ENCODE measurements around the gene MYO15A. TPM values are rescaled to one million over a fixed set of nuclear protein-coding genes. Genes with fewer than 3 reads are reported as not detected.

Gene MYO15A
- total and polyA plus RNA-seq, 2 donors (not counting 1 experiment from before 2014, with no cell fraction given) = 2.5 to 3.1 TPM

DNA sequence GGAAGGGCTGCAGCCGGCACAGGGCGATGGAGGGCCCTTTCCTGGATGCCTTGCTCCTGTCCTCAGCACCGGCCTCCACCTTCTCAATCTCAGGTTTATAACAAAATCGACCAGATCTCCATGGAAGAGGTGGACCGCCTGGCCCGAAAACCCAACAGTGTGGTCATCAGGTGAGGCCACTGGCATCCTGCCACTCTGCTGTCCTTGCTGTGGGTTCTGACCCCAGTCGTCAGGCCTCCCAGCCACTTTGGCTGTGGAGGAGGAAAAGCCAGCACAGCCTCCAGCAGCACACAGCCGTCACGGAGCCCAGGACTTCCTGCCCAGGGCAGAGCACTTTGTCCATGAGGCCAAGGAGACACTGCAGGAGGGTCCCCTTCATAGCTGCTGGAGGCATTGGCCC lies 6.7 kb upstream of the MYO15A start:
- Histone ChIP-seq H3K27me3 (replicated peaks in 1 of 4; ENCODE audit: control extremely low read depth in 1 of 4, control insufficient read depth in 3 of 4, insufficient read depth in 4 of 4, low read length in 3 of 4) (no peaks in the 10 kb centered on the region), H3K4me3 (ENCODE audit: control extremely low read depth in 1 of 5, extremely low read depth in 1 of 5, insufficient read depth in 1 of 5, low read depth in 2 of 5, low read length in 4 of 5) (no peak overlapping the region), H3K36me3 (replicated peaks in 1 of 2; ENCODE audit: control extremely low read depth in 1 of 2, control insufficient read depth in 1 of 2, extremely low read depth in 1 of 2, insufficient read depth in 2 of 2, low read length in 1 of 2) (peaks cover 0 to 38% of the 10 kb centered on the region in 2 experiments), H3K27ac (ENCODE audit: low read length in 2 of 2) (no peak overlapping the region), H4K20me1 (ENCODE audit: control insufficient read depth, insufficient read depth, low read length, poor library complexity, severe bottlenecking) (peaks cover 5% of the 10 kb centered on the region), H3K9ac (ENCODE audit: low read length) (no peak overlapping the region), H2AFZ (ENCODE audit: insufficient read depth, low read depth, low read length, poor library complexity, severe bottlenecking) (no peak overlapping the region), H3K9me3 (ENCODE audit: control extremely low read depth in 1 of 3, control insufficient read depth in 2 of 3, insufficient read depth in 1 of 3, low read length in 2 of 3) (no peaks in the 10 kb centered on the region), H3K4me2 (replicated peaks; ENCODE audit: low read depth, low read length, poor library complexity, severe bottlenecking) (no peak overlapping the region), H3K79me2 (ENCODE audit: control insufficient read depth, insufficient read depth, low read length) (no peaks in the 10 kb centered on the region), H3K4me1 (ENCODE audit: control insufficient read depth in 2 of 2, insufficient read depth in 2 of 2, low read length in 2 of 2) (peaks cover 11 to 16% of the 10 kb centered on the region in 2 donors)
- ChIA-PET POLR2A (interaction anchor here (1.0 kb wide), 1 partner anchor 12 kb away, joined by 3 read pairs; no protein-coding TSS in a partner anchor), CTCF (no interaction called here)
- H3K27me3 Mint-ChIP-seq = no peaks in the 10 kb centered on the region
- H3K4me1 Mint-ChIP-seq = peaks cover 17% of the 10 kb centered on the region
- H3K9me3 Mint-ChIP-seq (ENCODE audit: insufficient read depth) = no peaks in the 10 kb centered on the region
- no peak overlapping the region for H3K4me3 Mint-ChIP-seq
- intact Hi-C loops (cut with micrococcal nuclease) = no loop called here
- TF ChIP-seq, protein P1, sequence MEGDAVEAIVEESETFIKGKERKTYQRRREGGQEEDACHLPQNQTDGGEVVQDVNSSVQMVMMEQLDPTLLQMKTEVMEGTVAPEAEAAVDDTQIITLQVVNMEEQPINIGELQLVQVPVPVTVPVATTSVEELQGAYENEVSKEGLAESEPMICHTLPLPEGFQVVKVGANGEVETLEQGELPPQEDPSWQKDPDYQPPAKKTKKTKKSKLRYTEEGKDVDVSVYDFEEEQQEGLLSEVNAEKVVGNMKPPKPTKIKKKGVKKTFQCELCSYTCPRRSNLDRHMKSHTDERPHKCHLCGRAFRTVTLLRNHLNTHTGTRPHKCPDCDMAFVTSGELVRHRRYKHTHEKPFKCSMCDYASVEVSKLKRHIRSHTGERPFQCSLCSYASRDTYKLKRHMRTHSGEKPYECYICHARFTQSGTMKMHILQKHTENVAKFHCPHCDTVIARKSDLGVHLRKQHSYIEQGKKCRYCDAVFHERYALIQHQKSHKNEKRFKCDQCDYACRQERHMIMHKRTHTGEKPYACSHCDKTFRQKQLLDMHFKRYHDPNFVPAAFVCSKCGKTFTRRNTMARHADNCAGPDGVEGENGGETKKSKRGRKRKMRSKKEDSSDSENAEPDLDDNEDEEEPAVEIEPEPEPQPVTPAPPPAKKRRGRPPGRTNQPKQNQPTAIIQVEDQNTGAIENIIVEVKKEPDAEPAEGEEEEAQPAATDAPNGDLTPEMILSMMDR (IDR thresholded peaks at IDR 0.05) = no peak
- TF ChIP-seq EZH2 (IDR thresholded peaks at IDR 0.05; ENCODE audit: borderline replicate concordance, insufficient read depth, low read depth, low read length, poor library complexity, severe bottlenecking) = no peak
- H3K27ac Mint-ChIP-seq = peak overlapping the region; percentile 65
- 93% methylated on average over 9 of the region's 9 CpGs for WGBS (ENCODE audit: insufficient coverage)
- no peak for ATAC-seq (ENCODE audit: low read depth)
- no peak for DNase-seq

DNA sequence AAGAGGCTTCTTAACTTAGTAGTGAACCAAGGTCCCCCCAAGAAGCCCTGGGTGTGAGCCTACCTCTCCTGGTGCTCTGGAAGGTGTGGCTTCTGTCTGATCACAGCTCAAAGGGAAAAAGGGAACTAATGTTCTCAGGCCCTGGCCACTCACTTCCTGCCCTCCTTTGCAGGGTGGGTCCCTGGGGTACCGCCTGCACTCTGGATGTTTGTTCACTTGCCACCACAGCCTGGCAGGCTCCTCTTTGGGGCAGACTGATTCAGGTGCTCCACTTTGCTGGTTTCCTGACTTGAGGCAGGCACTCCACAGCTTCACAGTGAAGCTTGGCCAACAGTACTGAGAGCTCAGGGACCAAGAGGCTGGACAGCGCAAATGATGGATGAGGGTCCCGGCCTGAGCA lies 5.9 kb upstream of the MYO15A start:
- WGBS (ENCODE audit: insufficient coverage) = 25% methylated on average over 3 of the region's 3 CpGs
- peak overlapping the region; percentile 44 for H3K4me2 ChIP-seq (replicated peaks; ENCODE audit: low read depth, low read length, poor library complexity, severe bottlenecking)
- peaks cover 17% of the 10 kb centered on the region for H3K4me1 Mint-ChIP-seq
- peak overlapping the region; percentile 36 to 43 for H3K27ac ChIP-seq (ENCODE audit: low read length in 2 of 2)
- peaks cover 4% of the 10 kb centered on the region for H4K20me1 ChIP-seq (ENCODE audit: control insufficient read depth, insufficient read depth, low read length, poor library complexity, severe bottlenecking)
- no peak overlapping the region for H3K4me3 ChIP-seq (ENCODE audit: control extremely low read depth in 1 of 5, extremely low read depth in 1 of 5, insufficient read depth in 1 of 5, low read depth in 2 of 5, low read length in 4 of 5)
- ATAC-seq (ENCODE audit: low read depth) (peak; percentile 95), DNase-seq (peak; percentile 56)
- ChIA-PET CTCF (no interaction called here), POLR2A (interaction anchor here (1.0 kb wide), 1 partner anchor 56 kb away, joined by 3 read pairs; no protein-coding TSS in a partner anchor)
- H3K36me3 ChIP-seq (replicated peaks in 1 of 2; ENCODE audit: control extremely low read depth in 1 of 2, control insufficient read depth in 1 of 2, extremely low read depth in 1 of 2, insufficient read depth in 2 of 2, low read length in 1 of 2) = peaks cover 0 to 35% of the 10 kb centered on the region in 2 experiments
- H3K4me1 ChIP-seq (ENCODE audit: control insufficient read depth in 2 of 2, insufficient read depth in 2 of 2, low read length in 2 of 2) = peaks cover 11 to 16% of the 10 kb centered on the region in 2 donors
- H3K9me3 Mint-ChIP-seq (ENCODE audit: insufficient read depth) = no peaks in the 10 kb centered on the region
- peak overlapping the region; percentile 87 for H3K27ac Mint-ChIP-seq
- no peak overlapping the region for H3K4me3 Mint-ChIP-seq
- no peaks in the 10 kb centered on the region for H3K27me3 ChIP-seq (replicated peaks in 1 of 4; ENCODE audit: control extremely low read depth in 1 of 4, control insufficient read depth in 3 of 4, insufficient read depth in 4 of 4, low read length in 3 of 4)
- TF ChIP-seq, protein P1 (IDR thresholded peaks at IDR 0.05) = no peak
- TF ChIP-seq EZH2 (IDR thresholded peaks at IDR 0.05; ENCODE audit: borderline replicate concordance, insufficient read depth, low read depth, low read length, poor library complexity, severe bottlenecking) = no peak
- no peaks in the 10 kb centered on the region for H3K79me2 ChIP-seq (ENCODE audit: control insufficient read depth, insufficient read depth, low read length)
- intact Hi-C loops (cut with micrococcal nuclease) = no loop called here
- no peaks in the 10 kb centered on the region for H3K9me3 ChIP-seq (ENCODE audit: control extremely low read depth in 1 of 3, control insufficient read depth in 2 of 3, insufficient read depth in 1 of 3, low read length in 2 of 3)
- H3K27me3 Mint-ChIP-seq = no peaks in the 10 kb centered on the region
- H3K9ac ChIP-seq (ENCODE audit: low read length) = no peak overlapping the region
- no peak overlapping the region for H2AFZ ChIP-seq (ENCODE audit: insufficient read depth, low read depth, low read length, poor library complexity, severe bottlenecking)

Measured in B cell (primary cell).